Right renal cortex interstitium (tissue), 3 donors: Measurements from ENCODE around the gene EXOC6B. TPM values are rescaled to one million over a fixed set of nuclear protein-coding genes. Genes with fewer than 3 reads are reported as not detected.

Source experiments
- DNase-seq, 3 donors: peaks; one replicate each; pipeline ENCODE4 v3.0.0-alpha.2; 2013; ENCODE audit warnings: low read depth in 3 of 3, low spot score in 2 of 3
- polyA plus RNA-seq, 3 donors: library from polyadenylated mRNA; unstranded; fragments of 120-200 nt; gene quantifications; one replicate each; pipeline ENCODE4 v1.2.1, GENCODE V29; 2013; ENCODE audit not compliant: insufficient read length in 3 of 3

The EXOC6B gene
- polyA plus RNA-seq, 3 donors = 23.6 to 25.8 (median 24.0) TPM

GRCh38 chr2:72131916-72132841 is 693.7 kb downstream of the EXOC6B start:
- DNase-seq = no peak

GRCh38 chr2:72131371-72131891 is 694.4 kb downstream of the EXOC6B start:
- DNase-seq = no peak

- DNase-seq = no peak
Measured at GRCh38 chr2:72130659-72131360, 695.0 kb downstream of the EXOC6B start.

- DNase-seq = no peak
Measured at GRCh38 chr2:72129681-72130340, 696.0 kb downstream of the EXOC6B start.

GRCh38 chr2:72128843-72129227 is 697.0 kb downstream of the EXOC6B start:
- no peak for DNase-seq

GRCh38 chr2:72128059-72128842 is 697.6 kb downstream of the EXOC6B start:
- DNase-seq = no peak

- no peak for DNase-seq
Measured at GRCh38 chr2:72127401-72128058, 698.3 kb downstream of the EXOC6B start.

- DNase-seq = no peak
Measured at GRCh38 chr2:72126186-72127100, 699.4 kb downstream of the EXOC6B start.

Other genes with a start within 250 kb of the EXOC6B start
- gene SPR, start 61.4 kb upstream of the EXOC6B start, polyA plus RNA-seq = 10 to 100 TPM; 10.4 to 14.5 (median 13.6) TPM
- 10 to 100 TPM; 42.0 to 47.6 (median 42.9) TPM for gene EMX1, start 91.5 kb upstream of the EXOC6B start, polyA plus RNA-seq
- gene SFXN5, start 245.7 kb upstream of the EXOC6B start, polyA plus RNA-seq = 10 to 100 TPM; 23.2 to 25.7 (median 23.9) TPM